HepG2 (cell line): Measurements from ENCODE around the gene METTL25.

Experiments used
- HNF4G ChIP-seq, 2 experiments: sonication (generic) in 1 of 2; formaldehyde crosslinking in 1 of 2; IDR thresholded peaks; 2 replicates each; pipeline versions ENCODE4 v1.4.0 to v1.6.1; 2011 to 2020; ENCODE audit warnings: borderline replicate concordance in 2 of 2, low read depth in 2 of 2, mild to moderate bottlenecking in 2 of 2, low read length in 1 of 2, missing genetic modification reagents in 1 of 2, moderate library complexity in 1 of 2
- HNRNPH1 ChIP-seq: fragments of 200-400 bp; formaldehyde crosslinking; optimal IDR thresholded peaks from 2 replicates; pipeline ENCODE3; 2017; ENCODE audit warnings: mild to moderate bottlenecking, low read depth, low read length
- JUND ChIP-seq: sonication (generic); formaldehyde crosslinking; IDR thresholded peaks from 2 replicates; pipeline ENCODE4 v1.8.0; 2022; ENCODE audit warnings: mild to moderate bottlenecking, missing genetic modification reagents
- MATR3 ChIP-seq: sonication (generic); formaldehyde crosslinking; IDR thresholded peaks from 2 replicates; pipeline ENCODE4 v1.4.0; 2020; ENCODE audit warnings: missing genetic modification reagents
- TEAD3 ChIP-seq: optimal IDR thresholded peaks from 2 replicates; pipeline ENCODE3; 2016; ENCODE audit warnings: borderline replicate concordance
- ZNF546 ChIP-seq: sonication (generic); formaldehyde crosslinking; conservative IDR thresholded peaks from 2 replicates; pipeline ENCODE4 v1.8.1; 2023; ENCODE audit warnings: mild to moderate bottlenecking, missing genetic modification reagents
- TF ChIP-seq, protein P1 (sequence below): sonication (generic); formaldehyde crosslinking; IDR thresholded peaks from 2 replicates; pipeline ENCODE4 v1.8.0; 2022; ENCODE audit warnings: mild to moderate bottlenecking, missing genetic modification reagents, borderline replicate concordance
- TF ChIP-seq, protein P2 (sequence below): sonication (generic); formaldehyde crosslinking; IDR thresholded peaks from 2 replicates; pipeline ENCODE4 v1.4.0; 2020; ENCODE audit warnings: missing genetic modification reagents
- TF ChIP-seq, protein P3 (sequence below): sonication (generic); formaldehyde crosslinking; IDR thresholded peaks from 2 replicates; pipeline ENCODE4 v1.5.0; 2020; ENCODE audit warnings: missing genetic modification reagents, mild to moderate bottlenecking, borderline replicate concordance

DNA sequence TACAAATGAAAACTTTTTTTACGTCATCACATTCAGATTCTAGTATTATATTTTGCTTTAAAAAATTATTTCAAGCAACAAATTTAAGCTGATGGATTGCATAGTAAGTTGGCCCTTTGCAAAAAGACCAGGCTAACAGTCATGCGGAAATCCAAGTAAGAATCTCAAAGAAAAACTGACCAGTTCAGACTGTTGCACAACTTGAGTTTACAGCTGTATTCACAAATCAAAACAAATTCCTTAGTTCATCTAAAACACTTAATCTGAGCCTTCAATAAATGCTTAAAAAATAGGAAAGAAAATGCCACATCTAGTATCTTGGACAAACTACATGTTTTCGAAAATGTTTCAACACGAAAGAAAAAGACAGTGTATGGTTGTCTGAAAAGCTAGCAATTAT lies 989 bp upstream of the METTL25 start:
- TF ChIP-seq HNF4G (IDR thresholded peaks at IDR 0.05; ENCODE audit: borderline replicate concordance, low read depth, low read length) (no peak), HNF4G (CRISPR knock-in tag; IDR thresholded peaks at IDR 0.05; ENCODE audit: borderline replicate concordance, low read depth) (no peak), MATR3 (no peak), HNRNPH1 (no peak), JUND (CRISPR knock-in tag) (no peak), TEAD3 (no peak), ZNF546 (CRISPR knock-in tag) (no peak)
- TF ChIP-seq, protein P1, sequence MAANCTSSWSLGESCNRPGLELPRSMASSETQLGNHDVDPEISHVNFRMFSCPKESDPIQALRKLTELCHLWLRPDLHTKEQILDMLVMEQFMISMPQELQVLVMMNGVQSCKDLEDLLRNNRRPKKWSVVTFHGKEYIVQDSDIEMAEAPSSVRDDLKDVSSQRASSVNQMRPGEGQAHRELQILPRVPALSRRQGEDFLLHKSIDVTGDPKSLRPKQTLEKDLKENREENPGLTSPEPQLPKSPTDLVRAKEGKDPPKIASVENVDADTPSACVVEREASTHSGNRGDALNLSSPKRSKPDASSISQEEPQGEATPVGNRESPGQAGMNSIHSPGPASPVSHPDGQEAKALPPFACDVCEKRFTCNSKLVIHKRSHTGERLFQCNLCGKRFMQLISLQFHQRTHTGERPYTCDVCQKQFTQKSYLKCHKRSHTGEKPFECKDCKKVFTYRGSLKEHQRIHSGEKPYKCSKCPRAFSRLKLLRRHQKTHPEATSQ (CRISPR knock-in tag): no peak
- TF ChIP-seq, protein P2, sequence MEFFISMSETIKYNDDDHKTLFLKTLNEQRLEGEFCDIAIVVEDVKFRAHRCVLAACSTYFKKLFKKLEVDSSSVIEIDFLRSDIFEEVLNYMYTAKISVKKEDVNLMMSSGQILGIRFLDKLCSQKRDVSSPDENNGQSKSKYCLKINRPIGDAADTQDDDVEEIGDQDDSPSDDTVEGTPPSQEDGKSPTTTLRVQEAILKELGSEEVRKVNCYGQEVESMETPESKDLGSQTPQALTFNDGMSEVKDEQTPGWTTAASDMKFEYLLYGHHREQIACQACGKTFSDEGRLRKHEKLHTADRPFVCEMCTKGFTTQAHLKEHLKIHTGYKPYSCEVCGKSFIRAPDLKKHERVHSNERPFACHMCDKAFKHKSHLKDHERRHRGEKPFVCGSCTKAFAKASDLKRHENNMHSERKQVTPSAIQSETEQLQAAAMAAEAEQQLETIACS (CRISPR knock-in tag): no peak
- TF ChIP-seq, protein P3, sequence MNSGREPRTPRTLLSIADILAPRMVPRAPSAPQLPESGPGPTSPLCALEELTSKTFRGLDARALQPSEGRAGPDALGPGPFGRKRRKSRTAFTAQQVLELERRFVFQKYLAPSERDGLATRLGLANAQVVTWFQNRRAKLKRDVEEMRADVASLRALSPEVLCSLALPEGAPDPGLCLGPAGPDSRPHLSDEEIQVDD (CRISPR knock-in tag): no peak
